Neural cell (in vitro differentiated cells): ENCODE measurements around the gene PTK6. TPM values are rescaled to one million over a fixed set of nuclear protein-coding genes. Genes with fewer than 3 reads are reported as not detected.

ENCODE experiments used
- H2AFZ ChIP-seq: fragments of 200-600, 300-800 bp; sonication (generic), shearing (Covaris generic); 2 replicates; pipeline ENCODE4 v1.6.0; 2014; ENCODE audit warnings: low read depth, mild to moderate bottlenecking, antibody characterized with exemption, low read length, moderate library complexity
- H3F3A ChIP-seq: fragments of 200-600 bp; shearing (Covaris generic); 2 replicates; pipeline ENCODE4 v1.6.1; 2016; ENCODE audit warnings: mild to moderate bottlenecking, moderate library complexity, mixed read lengths, antibody characterized with exemption, low read length; ENCODE audit not compliant: insufficient read depth, poor library complexity, severe bottlenecking
- H3K27ac ChIP-seq: fragments of 200-600, 300-800 bp; sonication (generic), shearing (Covaris generic); 2 replicates; pipeline ENCODE4 v1.5.1; 2014; ENCODE audit warnings: mild to moderate bottlenecking, low read length, moderate library complexity
- H3K27me3 ChIP-seq: fragments of 300-800, 200-600 bp; sonication (generic), shearing (Covaris generic); 2 replicates; pipeline ENCODE4 v1.6.0; 2014; ENCODE audit warnings: mild to moderate bottlenecking, low read depth, low read length, moderate library complexity; ENCODE audit not compliant: insufficient read depth
- H3K36me3 ChIP-seq: fragments of 300-800, 200-600 bp; sonication (generic), shearing (Covaris generic); 2 replicates; pipeline ENCODE4 v1.5.1; 2014; ENCODE audit warnings: mild to moderate bottlenecking, antibody characterized with exemption, low read length, moderate library complexity; ENCODE audit not compliant: insufficient read depth
- H3K4me2 ChIP-seq: fragments of 300-800, 200-600 bp; sonication (generic), shearing (Covaris generic); 2 replicates; pipeline ENCODE4 v1.6.0; 2014; ENCODE audit warnings: mild to moderate bottlenecking, low read length
- H3K4me3 ChIP-seq: fragments of 300-800, 200-600 bp; sonication (generic), shearing (Covaris generic); 2 replicates; pipeline ENCODE4 v1.5.1; 2014; ENCODE audit warnings: mild to moderate bottlenecking, low read length, moderate library complexity
- H3K79me2 ChIP-seq: fragments of 200-600 bp; shearing (Covaris generic); replicated peaks from 2 replicates; pipeline ENCODE4 v1.6.0; 2014; ENCODE audit warnings: mild to moderate bottlenecking, low read length, moderate library complexity; ENCODE audit not compliant: insufficient read depth
- H3K9ac ChIP-seq: fragments of 300-800, 200-600 bp; sonication (generic), shearing (Covaris generic); 2 replicates; pipeline ENCODE4 v1.6.1; 2016; ENCODE audit warnings: mild to moderate bottlenecking, low read length, mixed read lengths
- H3K9me2 ChIP-seq: fragments of 200-600 bp; shearing (Covaris generic); 2 replicates; pipeline ENCODE4 v1.6.1; 2016; ENCODE audit warnings: mild to moderate bottlenecking, low read length, mixed read lengths; ENCODE audit not compliant: insufficient read depth
- H3K9me3 ChIP-seq: fragments of 200-600, 300-800 bp; sonication (generic), shearing (Covaris generic); 2 replicates; pipeline ENCODE4 v1.6.1; 2016; ENCODE audit warnings: mild to moderate bottlenecking, mixed run types, low read length, moderate library complexity, mixed read lengths
- H4K20me1 ChIP-seq: fragments of 200-600 bp; shearing (Covaris generic); 2 replicates; pipeline ENCODE4 v1.6.1; 2016; ENCODE audit warnings: mild to moderate bottlenecking, mixed run types; ENCODE audit not compliant: insufficient read depth
- EP300 ChIP-seq: fragments of 450-650 bp; conservative IDR thresholded peaks from 2 replicates; pipeline ENCODE4 v1.6.1; 2014; ENCODE audit warnings: antibody characterized with exemption, mild to moderate bottlenecking, moderate library complexity; ENCODE audit not compliant: poor library complexity, severe bottlenecking
- EZH2 ChIP-seq: fragments of 200-600, 300-800 bp; shearing (Covaris generic), sonication (generic); IDR thresholded peaks from 2 replicates; pipeline ENCODE4 v1.6.1; 2014; ENCODE audit warnings: antibody characterized with exemption, low read length, borderline replicate concordance, mild to moderate bottlenecking; ENCODE audit not compliant: insufficient read depth, poor library complexity, severe bottlenecking
- MXI1 ChIP-seq: fragments of 450-650 bp; conservative IDR thresholded peaks from 2 replicates; pipeline ENCODE4 v1.6.1; 2014; ENCODE audit warnings: antibody characterized with exemption, mild to moderate bottlenecking; ENCODE audit not compliant: poor library complexity, severe bottlenecking
- POLR2AphosphoS5 ChIP-seq: IDR thresholded peaks from 2 replicates; pipeline ENCODE4 v1.6.1; 2012
- RAD21 ChIP-seq: fragments of 450-650 bp; conservative IDR thresholded peaks from 2 replicates; pipeline ENCODE4 v1.6.1; 2014; ENCODE audit warnings: antibody characterized with exemption, mild to moderate bottlenecking, moderate library complexity
- SMC3 ChIP-seq: fragments of 450-650 bp; conservative IDR thresholded peaks from 2 replicates; pipeline ENCODE4 v1.6.1; 2014; ENCODE audit warnings: antibody characterized with exemption, mild to moderate bottlenecking, moderate library complexity; ENCODE audit not compliant: poor library complexity
- TAF1 ChIP-seq: IDR thresholded peaks from 2 replicates; pipeline ENCODE4 v1.6.1; 2012; ENCODE audit warnings: low read depth
- polyA plus RNA-seq: library from polyadenylated mRNA; depleted of rRNA; stranded (reverse); fragments of >200 nt; gene quantifications from 2 replicates; pipeline ENCODE4 v1.2.3, GENCODE V29; 2014
- TF ChIP-seq, protein P1 (sequence below): fragments of 450-650 bp; IDR thresholded peaks from 2 replicates; pipeline ENCODE4 v1.5.1; 2014; ENCODE audit warnings: antibody characterized with exemption, mild to moderate bottlenecking, moderate library complexity; ENCODE audit not compliant: poor library complexity, severe bottlenecking
- TF ChIP-seq, protein P2 (sequence below): IDR thresholded peaks from 2 replicates; pipeline ENCODE4 v1.6.1; 2012; ENCODE audit warnings: borderline replicate concordance

PTK6 gene
- polyA plus RNA-seq, 1 donor from 2014 or later = not detected

- no peak overlapping the region for H2AFZ ChIP-seq
- H3K9me2 ChIP-seq = no peaks in the 10 kb centered on the region
- no peaks in the 10 kb centered on the region for H4K20me1 ChIP-seq
- no peaks in the 10 kb centered on the region for H3F3A ChIP-seq
- no peaks in the 10 kb centered on the region for H3K36me3 ChIP-seq
- no peak overlapping the region for H3K27ac ChIP-seq
- TF ChIP-seq TAF1 (no peak), MXI1 (no peak), EZH2 (no peak), RAD21 (no peak), SMC3 (no peak), POLR2AphosphoS5 (no peak)
- TF ChIP-seq, protein P1, sequence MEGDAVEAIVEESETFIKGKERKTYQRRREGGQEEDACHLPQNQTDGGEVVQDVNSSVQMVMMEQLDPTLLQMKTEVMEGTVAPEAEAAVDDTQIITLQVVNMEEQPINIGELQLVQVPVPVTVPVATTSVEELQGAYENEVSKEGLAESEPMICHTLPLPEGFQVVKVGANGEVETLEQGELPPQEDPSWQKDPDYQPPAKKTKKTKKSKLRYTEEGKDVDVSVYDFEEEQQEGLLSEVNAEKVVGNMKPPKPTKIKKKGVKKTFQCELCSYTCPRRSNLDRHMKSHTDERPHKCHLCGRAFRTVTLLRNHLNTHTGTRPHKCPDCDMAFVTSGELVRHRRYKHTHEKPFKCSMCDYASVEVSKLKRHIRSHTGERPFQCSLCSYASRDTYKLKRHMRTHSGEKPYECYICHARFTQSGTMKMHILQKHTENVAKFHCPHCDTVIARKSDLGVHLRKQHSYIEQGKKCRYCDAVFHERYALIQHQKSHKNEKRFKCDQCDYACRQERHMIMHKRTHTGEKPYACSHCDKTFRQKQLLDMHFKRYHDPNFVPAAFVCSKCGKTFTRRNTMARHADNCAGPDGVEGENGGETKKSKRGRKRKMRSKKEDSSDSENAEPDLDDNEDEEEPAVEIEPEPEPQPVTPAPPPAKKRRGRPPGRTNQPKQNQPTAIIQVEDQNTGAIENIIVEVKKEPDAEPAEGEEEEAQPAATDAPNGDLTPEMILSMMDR = no peak
- TF ChIP-seq, protein P2, sequence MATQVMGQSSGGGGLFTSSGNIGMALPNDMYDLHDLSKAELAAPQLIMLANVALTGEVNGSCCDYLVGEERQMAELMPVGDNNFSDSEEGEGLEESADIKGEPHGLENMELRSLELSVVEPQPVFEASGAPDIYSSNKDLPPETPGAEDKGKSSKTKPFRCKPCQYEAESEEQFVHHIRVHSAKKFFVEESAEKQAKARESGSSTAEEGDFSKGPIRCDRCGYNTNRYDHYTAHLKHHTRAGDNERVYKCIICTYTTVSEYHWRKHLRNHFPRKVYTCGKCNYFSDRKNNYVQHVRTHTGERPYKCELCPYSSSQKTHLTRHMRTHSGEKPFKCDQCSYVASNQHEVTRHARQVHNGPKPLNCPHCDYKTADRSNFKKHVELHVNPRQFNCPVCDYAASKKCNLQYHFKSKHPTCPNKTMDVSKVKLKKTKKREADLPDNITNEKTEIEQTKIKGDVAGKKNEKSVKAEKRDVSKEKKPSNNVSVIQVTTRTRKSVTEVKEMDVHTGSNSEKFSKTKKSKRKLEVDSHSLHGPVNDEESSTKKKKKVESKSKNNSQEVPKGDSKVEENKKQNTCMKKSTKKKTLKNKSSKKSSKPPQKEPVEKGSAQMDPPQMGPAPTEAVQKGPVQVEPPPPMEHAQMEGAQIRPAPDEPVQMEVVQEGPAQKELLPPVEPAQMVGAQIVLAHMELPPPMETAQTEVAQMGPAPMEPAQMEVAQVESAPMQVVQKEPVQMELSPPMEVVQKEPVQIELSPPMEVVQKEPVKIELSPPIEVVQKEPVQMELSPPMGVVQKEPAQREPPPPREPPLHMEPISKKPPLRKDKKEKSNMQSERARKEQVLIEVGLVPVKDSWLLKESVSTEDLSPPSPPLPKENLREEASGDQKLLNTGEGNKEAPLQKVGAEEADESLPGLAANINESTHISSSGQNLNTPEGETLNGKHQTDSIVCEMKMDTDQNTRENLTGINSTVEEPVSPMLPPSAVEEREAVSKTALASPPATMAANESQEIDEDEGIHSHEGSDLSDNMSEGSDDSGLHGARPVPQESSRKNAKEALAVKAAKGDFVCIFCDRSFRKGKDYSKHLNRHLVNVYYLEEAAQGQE = no peak
- no peaks in the 10 kb centered on the region for H3K27me3 ChIP-seq
- no peak overlapping the region for H3K4me3 ChIP-seq
- H3K79me2 ChIP-seq = no peaks in the 10 kb centered on the region
- no peak overlapping the region for H3K4me2 ChIP-seq
- no peak overlapping the region for H3K9ac ChIP-seq
- H3K9me3 ChIP-seq = no peaks in the 10 kb centered on the region
Measured at GRCh38 chr20:63529861-63530787, 7.1 kb downstream of the PTK6 start.

DNA sequence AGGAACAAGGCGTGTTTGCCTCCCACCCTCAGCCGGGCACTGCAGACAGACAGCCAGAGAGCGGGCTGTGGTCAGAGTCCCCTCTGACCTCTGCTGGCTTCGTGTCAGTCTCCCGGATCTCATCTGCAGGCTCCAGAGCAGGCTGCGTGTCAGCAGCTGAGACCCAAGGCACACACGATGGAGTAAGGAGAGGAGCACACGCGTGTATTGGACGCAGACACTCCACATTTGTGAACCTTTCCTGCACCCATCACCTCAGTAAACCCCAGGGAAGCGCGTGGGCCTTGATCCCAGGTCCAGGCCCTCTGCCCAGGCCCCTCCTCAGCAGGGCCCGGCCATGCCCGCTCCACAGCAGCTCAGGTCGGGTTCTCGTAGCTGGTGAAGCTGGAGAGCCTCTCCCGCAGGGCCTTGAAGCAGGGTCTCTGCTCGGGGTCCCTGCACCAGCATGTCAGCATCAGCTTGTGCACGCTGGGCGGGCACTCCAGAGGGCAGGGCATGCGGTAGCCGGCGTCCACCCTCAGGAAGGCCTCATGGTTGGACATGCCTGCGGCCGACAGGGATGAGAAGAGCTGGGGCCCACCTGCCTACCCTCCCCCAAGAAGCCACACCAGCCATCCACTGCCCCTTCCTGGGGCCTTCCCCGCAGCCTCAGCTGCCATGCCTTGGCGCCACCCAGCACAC lies 7.9 kb downstream of the PTK6 start:
- H3K9ac ChIP-seq = no peak overlapping the region
- no peak overlapping the region for H3K4me2 ChIP-seq
- no peaks in the 10 kb centered on the region for H3K36me3 ChIP-seq
- TF ChIP-seq EP300 = no peak
- TF ChIP-seq EZH2 = no peak
- TF ChIP-seq POLR2AphosphoS5 = peak; percentile 25
- TF ChIP-seq MXI1 = no peak
- no peak for TF ChIP-seq SMC3
- TF ChIP-seq, protein P2 = no peak
- no peaks in the 10 kb centered on the region for H3K27me3 ChIP-seq
- no peaks in the 10 kb centered on the region for H4K20me1 ChIP-seq
- H3K9me2 ChIP-seq = no peaks in the 10 kb centered on the region
- H2AFZ ChIP-seq = no peak overlapping the region
- H3K27ac ChIP-seq = no peak overlapping the region
- no peaks in the 10 kb centered on the region for H3K9me3 ChIP-seq
- H3K79me2 ChIP-seq = no peaks in the 10 kb centered on the region
- no peak overlapping the region for H3K4me3 ChIP-seq
- no peaks in the 10 kb centered on the region for H3F3A ChIP-seq
